H1 (cell line): Measurements from ENCODE around the gene HECTD4. TPM values are rescaled to one million over a fixed set of nuclear protein-coding genes. Genes with fewer than 3 reads are reported as not detected.

Experiments
- CTCF ChIA-PET: fragments of 300-600 bp; sonication (Branson Sonifier 250); formaldehyde crosslinking; loops from one replicate; lab custom pipeline; 2021; ENCODE audit not compliant: partially characterized antibody; lab: Charles Lee
- POLR2A ChIA-PET: fragments of 300-600 bp; sonication (Branson Sonifier 250); formaldehyde crosslinking; loops from one replicate; lab custom pipeline; 2021; ENCODE audit warnings: inconsistent platforms; ENCODE audit not compliant: partially characterized antibody; lab: Charles Lee
- DNase-seq, 2 experiments: peaks; one replicate each; pipeline versions ENCODE4 v3.0.0 to v3.0.0-alpha.2; 2010 to 2022; ENCODE audit warnings: low spot score in 2 of 2, low read depth in 1 of 2, mixed read lengths in 1 of 2
- FAIRE-seq: peaks from 2 replicates; lab custom pipeline; 2011; peaks lifted over from hg19 to GRCh38; lab: Jason Lieb, UNC
- H2AFZ ChIP-seq: 2 replicates; pipeline ENCODE4 v1.8.1; 2012; ENCODE audit warnings: low read length, inconsistent platforms
- H2AK5ac ChIP-seq: 2 replicates; pipeline ENCODE4 v1.6.1; 2013; ENCODE audit warnings: low read depth, low read length
- H2BK120ac ChIP-seq: replicated peaks from 2 replicates; pipeline ENCODE3; 2013; ENCODE audit warnings: low read depth, low read length, inconsistent platforms
- H2BK12ac ChIP-seq: 2 replicates; pipeline ENCODE4 v1.6.1; 2013; ENCODE audit warnings: low read depth, low read length
- H2BK15ac ChIP-seq: 2 replicates; pipeline ENCODE4 v1.6.1; 2013; ENCODE audit warnings: low read length
- H2BK20ac ChIP-seq: 2 replicates; pipeline ENCODE4 v1.6.1; 2013; ENCODE audit warnings: low read length
- H2BK5ac ChIP-seq: 2 replicates; pipeline ENCODE4 v1.6.1; 2013; ENCODE audit warnings: low read depth, low read length
- H3K14ac ChIP-seq: 2 replicates; pipeline ENCODE4 v1.6.1; 2013; ENCODE audit warnings: inconsistent platforms; ENCODE audit not compliant: insufficient read length
- H3K18ac ChIP-seq: 2 replicates; pipeline ENCODE4 v1.6.1; 2013; ENCODE audit warnings: low read length; ENCODE audit errors: extremely low read depth
- H3K23ac ChIP-seq: 2 replicates; pipeline ENCODE4 v1.6.1; 2013; ENCODE audit warnings: inconsistent platforms; ENCODE audit not compliant: insufficient read length
- H3K23me2 ChIP-seq: 2 replicates; pipeline ENCODE4 v1.6.1; 2013; ENCODE audit warnings: low read depth, low read length
- H3K27ac ChIP-seq: 2 replicates; pipeline ENCODE4 v1.6.1; 2011; ENCODE audit warnings: low read depth, low read length, inconsistent platforms
- H3K27me3 ChIP-seq, 4 experiments: replicated peaks in 1 of 4; 1 replicate in 1 of 4; 2 replicates in 3 of 4; pipeline versions ENCODE4 v1.6.1 to v1.8.1; 2011 to 2013; ENCODE audit warnings: low read length in 3 of 4, mild to moderate bottlenecking in 3 of 4, inconsistent platforms in 2 of 4, mixed read lengths in 2 of 4, moderate library complexity in 1 of 4; ENCODE audit not compliant: control insufficient read depth in 3 of 4, insufficient read depth in 3 of 4; ENCODE audit errors: extremely low read depth in 1 of 4
- H3K36me3 ChIP-seq, 4 experiments: 2 replicates each; pipeline versions ENCODE4 v1.6.1 to v1.8.1; 2011 to 2013; ENCODE audit warnings: mild to moderate bottlenecking in 4 of 4, low read length in 3 of 4, moderate library complexity in 2 of 4, control low read depth in 1 of 4, inconsistent platforms in 1 of 4; ENCODE audit not compliant: insufficient read depth in 4 of 4, control insufficient read depth in 2 of 4
- H3K4ac ChIP-seq: replicated peaks from 2 replicates; pipeline ENCODE3; 2013; ENCODE audit warnings: low read length, low read depth, mixed read lengths, inconsistent platforms; ENCODE audit not compliant: insufficient read length
- H3K4me1 ChIP-seq, 4 experiments: replicated peaks in 1 of 4; 1 replicate in 1 of 4; 2 replicates in 3 of 4; pipeline versions ENCODE4 v1.6.1 to v1.8.1; 2011 to 2013; ENCODE audit warnings: low read length in 3 of 4, inconsistent platforms in 2 of 4, mixed read lengths in 1 of 4; ENCODE audit not compliant: insufficient read depth in 4 of 4, control insufficient read depth in 3 of 4
- H3K4me2 ChIP-seq, 2 experiments: 2 replicates each; pipeline versions ENCODE4 v1.6.1 to v1.8.1; 2011 to 2013; ENCODE audit warnings: low read depth in 2 of 2, low read length in 2 of 2, control low read depth in 1 of 2, inconsistent platforms in 1 of 2, mild to moderate bottlenecking in 1 of 2; ENCODE audit not compliant: insufficient read depth in 1 of 2
- H3K4me3 ChIP-seq, 4 experiments: fragments of 200-600, 300-600 bp in 1 of 4; sonication (generic), shearing (Covaris generic), sonication (Bioruptor Twin) in 1 of 4; 2 replicates each; pipeline versions ENCODE4 v1.5.1 to v1.8.1; 2011 to 2016; ENCODE audit warnings: low read length in 4 of 4, low read depth in 3 of 4, control low read depth in 2 of 4, inconsistent platforms in 2 of 4, mild to moderate bottlenecking in 2 of 4, mixed read lengths in 1 of 4, moderate library complexity in 1 of 4; ENCODE audit not compliant: insufficient read depth in 2 of 4; ENCODE audit errors: extremely low read depth in 1 of 4
- H3K56ac ChIP-seq: replicated peaks from 2 replicates; pipeline ENCODE3; 2013; ENCODE audit warnings: low read depth, mild to moderate bottlenecking, mixed read lengths, low read length, inconsistent platforms; ENCODE audit not compliant: insufficient read length
- H3K79me1 ChIP-seq: 2 replicates; pipeline ENCODE4 v1.6.1; 2013; ENCODE audit warnings: low read depth, low read length, control low read depth
- H3K79me2 ChIP-seq, 2 experiments: 2 replicates each; pipeline versions ENCODE4 v1.6.1 to v1.8.1; 2012 to 2013; ENCODE audit warnings: low read length in 2 of 2, mild to moderate bottlenecking in 2 of 2, inconsistent platforms in 1 of 2; ENCODE audit not compliant: insufficient read depth in 2 of 2, control insufficient read depth in 1 of 2
- H3K9ac ChIP-seq, 4 experiments: replicated peaks in 1 of 4; 1 replicate in 1 of 4; 2 replicates in 3 of 4; pipeline versions ENCODE4 v1.6.1 to v1.8.1; 2011 to 2013; ENCODE audit warnings: low read depth in 3 of 4, low read length in 3 of 4, control low read depth in 2 of 4, mild to moderate bottlenecking in 2 of 4, moderate library complexity in 2 of 4, inconsistent platforms in 1 of 4; ENCODE audit errors: extremely low read depth in 1 of 4
- H3K9me3 ChIP-seq, 2 experiments: 2 replicates each; pipeline versions ENCODE4 v1.6.1 to v1.8.1; 2012 to 2013; ENCODE audit warnings: mild to moderate bottlenecking in 2 of 2, moderate library complexity in 2 of 2, control low read depth in 1 of 2, inconsistent platforms in 1 of 2, low read depth in 1 of 2, low read length in 1 of 2, mixed read lengths in 1 of 2; ENCODE audit not compliant: insufficient read depth in 2 of 2
- H4K20me1 ChIP-seq, 2 experiments: replicated peaks in 1 of 2; 2 replicates each; pipeline versions ENCODE3 to v1.8.1; 2011 to 2013; ENCODE audit warnings: inconsistent platforms in 2 of 2, low read length in 2 of 2, mild to moderate bottlenecking in 1 of 2; ENCODE audit not compliant: insufficient read depth in 2 of 2, control insufficient read depth in 1 of 2
- H4K5ac ChIP-seq: 2 replicates; pipeline ENCODE4 v1.6.1; 2013; ENCODE audit warnings: low read length, low read depth, mixed read lengths, inconsistent platforms; ENCODE audit not compliant: insufficient read length
- H4K8ac ChIP-seq: 2 replicates; pipeline ENCODE4 v1.8.0; 2013; ENCODE audit warnings: mild to moderate bottlenecking, moderate library complexity, low read length, inconsistent platforms; ENCODE audit not compliant: insufficient read depth; ENCODE audit errors: extremely low read depth
- H4K91ac ChIP-seq: replicated peaks from 2 replicates; pipeline ENCODE3; 2013; ENCODE audit warnings: low read length, mixed read lengths, inconsistent platforms; ENCODE audit not compliant: insufficient read length
- CBX5 ChIP-seq: fragments of 300-800, 300-1000 bp; sonication (generic); IDR thresholded peaks from 2 replicates; pipeline ENCODE4 v1.7.1; 2016; ENCODE audit warnings: antibody characterized with exemption, low read length, low read depth
- EP300 ChIP-seq, 2 experiments: IDR thresholded peaks; 1 replicate in 1 of 2; 2 replicates in 1 of 2; pipeline ENCODE4 v1.6.1; 2011 to 2012; ENCODE audit warnings: low read depth in 2 of 2, low read length in 2 of 2, mild to moderate bottlenecking in 2 of 2, borderline replicate concordance in 1 of 2, inconsistent platforms in 1 of 2, moderate library complexity in 1 of 2
- JUND ChIP-seq: IDR thresholded peaks from 2 replicates; pipeline ENCODE4 v1.6.1; 2011; ENCODE audit warnings: mild to moderate bottlenecking, improper control_type of control experiment, low read length
- SAP30 ChIP-seq: fragments of 300-600 bp; sonication (generic); IDR thresholded peaks from 2 replicates; pipeline ENCODE4 v1.7.1; 2012; ENCODE audit warnings: low read length, moderate library complexity, mild to moderate bottlenecking, inconsistent platforms; ENCODE audit not compliant: insufficient read depth, insufficient replicate concordance
- YY1 ChIP-seq: IDR thresholded peaks from 2 replicates; pipeline ENCODE4 v1.6.1; 2011; ENCODE audit warnings: low read depth, mild to moderate bottlenecking, low read length
- WGBS, 2 experiments: shearing (Covaris generic) in 1 of 2; methylation state at CpG; one replicate each; pipeline versions ENCODE4 v1.1.6 to v1.1.7; 2013 to 2015; ENCODE audit warnings: low lambda C conversion rate in 2 of 2, mixed read lengths in 2 of 2, inconsistent platforms in 1 of 2, low coverage in 1 of 2, missing lambda C conversion rate in 1 of 2; ENCODE audit not compliant: insufficient replicate concordance in 2 of 2, insufficient coverage in 1 of 2, insufficient read length in 1 of 2; ENCODE audit errors: extremely low coverage in 1 of 2, missing lambda C conversion rate in 1 of 2; 5-methylcytosine and 5-hydroxymethylcytosine counted together
- polyA plus RNA-seq, 7 experiments: library from polyadenylated mRNA; depleted of rRNA in 3 of 7; stranded (reverse) in 5 of 7; unstranded in 2 of 7; fragments of >200 nt in 5 of 7; fragments of 200-250 nt in 2 of 7; gene quantifications; 1 replicate in 5 of 7; 2 replicates in 1 of 7; 4 replicates in 1 of 7; pipeline versions ENCODE4 v1.2.1 to v1.2.3, GENCODE V29; 2011 to 2013; ENCODE audit warnings: missing spikeins in 2 of 7, mixed read lengths in 2 of 7
- total RNA-seq: library from RNA; stranded (reverse); fragmentation: NEBNext Ultra II Directional; extraction: Animal tissue kit (Norgen Biotek cat#: 25700); gene quantifications from 2 replicates; pipeline ENCODE4 v1.2.1, GENCODE V29; 2021

HECTD4 gene
- total and polyA plus RNA-seq, 2 of the 8 experiments (the other 6 are each of a cell fraction or from before 2014, with no cell fraction given), result 6.5 to 33.7 TPM

- Histone ChIP-seq H2AK5ac (no peak overlapping the region), H3K4ac (no peak overlapping the region), H4K5ac (no peak overlapping the region), H4K91ac (no peak overlapping the region), H4K8ac (no peak overlapping the region; the same call in 1 of the 2 replicates), H2BK20ac (no peak overlapping the region), H3K4me2 (no peak overlapping the region), H3K27me3 (no peaks in the 10 kb centered on the region), H2BK15ac (no peak overlapping the region), H2AFZ (no peak overlapping the region), H3K56ac (no peak overlapping the region), H2BK120ac (no peak overlapping the region), H3K23ac (no peak overlapping the region), H3K79me1 (no peaks in the 10 kb centered on the region), H3K4me3 (no peak overlapping the region), H3K4me1 (no peaks in the 10 kb centered on the region), H3K9me3 (peaks cover 0 to under 1% of the 10 kb centered on the region in 2 experiments; a peak in 2 of 4 replicates), H3K14ac (no peak overlapping the region), H3K36me3 (peaks cover 9 to 46% (median 30%) of the 10 kb centered on the region in 4 experiments; a peak in 7 of 8 replicates), H4K20me1 (no peaks in the 10 kb centered on the region), H3K23me2 (no peaks in the 10 kb centered on the region), H3K9ac (no peak overlapping the region), H3K18ac (no peak overlapping the region), H3K79me2 (no peaks in the 10 kb centered on the region), H2BK5ac (no peak overlapping the region), H3K27ac (no peak overlapping the region), H2BK12ac (no peak overlapping the region)
- 95% methylated on average over 11 of the region's 11 CpGs; no CpG with 5 or more reads in 1 of the 2 experiments for WGBS, 2 experiments
- TF ChIP-seq YY1 (no peak), EP300 (IDR thresholded peaks at IDR 0.05; ENCODE audit: borderline replicate concordance in 1 of 2, low read depth in 2 of 2, low read length in 2 of 2) (no peak), SAP30 (no peak), CBX5 (no peak), JUND (no peak)
- no peak for FAIRE-seq
- CTCF ChIA-PET, result interaction anchor here (1.1 to 1.3 kb wide), 3 partner anchors 9 to 400 kb away, joined by 3 to 5 read pairs (median 4); no protein-coding TSS in a partner anchor
- POLR2A ChIA-PET, result interaction anchor here (0.7 to 1.7 kb wide), 6 partner anchors 8 to 253 kb away, joined by 3 to 4 read pairs (median 3); partner anchors contain the start of gene TRAFD1
- DNase-seq, result no peak
Measured at GRCh38 chr12:112153181-112153892, 228.9 kb downstream of the HECTD4 start.
